IPS-18a (cell line): Measurements from ENCODE around the gene EPB41L4A.

Source experiments
- H3K27ac ChIP-seq: one replicate; pipeline ENCODE4 v1.5.1; 2013; ENCODE audit warnings: low read length
- H3K27me3 ChIP-seq: one replicate; pipeline ENCODE4 v1.6.1; 2013; ENCODE audit warnings: mild to moderate bottlenecking, low read length; ENCODE audit not compliant: control insufficient read depth, insufficient read depth
- H3K36me3 ChIP-seq: one replicate; pipeline ENCODE4 v1.6.1; 2013; ENCODE audit warnings: low read depth, low read length; ENCODE audit not compliant: control insufficient read depth
- H3K4me1 ChIP-seq: one replicate; pipeline ENCODE4 v1.6.1; 2013; ENCODE audit warnings: low read depth, low read length; ENCODE audit not compliant: control insufficient read depth
- H3K4me3 ChIP-seq: one replicate; pipeline ENCODE4 v1.5.1; 2013; ENCODE audit warnings: low read length
- H3K9ac ChIP-seq: one replicate; pipeline ENCODE4 v1.6.1; 2013; ENCODE audit warnings: mild to moderate bottlenecking, low read length, moderate library complexity
- H3K9me3 ChIP-seq: one replicate; pipeline ENCODE4 v1.6.1; 2013; ENCODE audit warnings: low read depth, low read length; ENCODE audit not compliant: control insufficient read depth

Gene EPB41L4A

DNA sequence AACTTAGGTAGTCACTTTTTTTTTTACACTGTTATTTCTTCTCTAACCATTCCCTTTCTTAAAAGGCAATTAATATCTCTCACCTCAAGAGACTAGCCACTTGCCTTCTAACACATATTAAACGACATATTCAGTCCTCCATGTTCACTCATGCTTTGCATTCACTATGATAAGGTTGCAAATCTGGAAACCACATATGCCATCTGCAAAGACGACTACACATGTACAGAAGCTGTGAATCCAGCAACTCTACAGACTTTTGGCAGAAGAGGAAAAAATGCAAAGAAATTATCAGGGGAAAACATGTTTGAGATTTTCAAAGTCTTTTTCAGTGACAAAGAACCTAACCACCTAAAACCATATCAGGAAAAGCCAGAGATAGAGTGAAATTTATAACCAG, 112.1 kb downstream of the EPB41L4A start:
- no peak overlapping the region for H3K27ac ChIP-seq
- no peak overlapping the region for H3K9ac ChIP-seq
- H3K9me3 ChIP-seq, result no peaks in the 10 kb centered on the region
- no peak overlapping the region for H3K4me3 ChIP-seq
- no peaks in the 10 kb centered on the region for H3K27me3 ChIP-seq
- H3K36me3 ChIP-seq, result no peaks in the 10 kb centered on the region
- H3K4me1 ChIP-seq, result no peaks in the 10 kb centered on the region

DNA sequence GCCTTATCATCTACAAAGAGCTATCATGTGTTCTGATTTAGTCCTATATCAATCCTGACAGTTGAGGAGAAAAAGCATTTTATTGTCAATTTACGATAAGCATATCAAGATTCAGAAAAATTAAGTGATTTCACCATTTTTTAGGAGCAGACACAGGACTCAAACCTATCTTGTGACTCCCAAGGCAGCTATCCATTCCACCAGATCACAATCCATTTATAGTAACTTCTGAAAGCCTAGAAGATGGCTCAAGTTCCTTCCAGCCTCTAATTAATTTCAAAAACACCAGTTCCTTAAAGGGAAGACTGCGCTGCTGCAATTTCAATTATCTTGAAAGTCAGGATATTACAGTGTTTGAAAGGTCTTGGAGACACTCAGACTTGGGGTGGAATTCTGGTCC, 114.3 kb downstream of the EPB41L4A start:
- H3K4me1 ChIP-seq, result no peaks in the 10 kb centered on the region
- H3K4me3 ChIP-seq, result no peak overlapping the region
- no peak overlapping the region for H3K27ac ChIP-seq

DNA sequence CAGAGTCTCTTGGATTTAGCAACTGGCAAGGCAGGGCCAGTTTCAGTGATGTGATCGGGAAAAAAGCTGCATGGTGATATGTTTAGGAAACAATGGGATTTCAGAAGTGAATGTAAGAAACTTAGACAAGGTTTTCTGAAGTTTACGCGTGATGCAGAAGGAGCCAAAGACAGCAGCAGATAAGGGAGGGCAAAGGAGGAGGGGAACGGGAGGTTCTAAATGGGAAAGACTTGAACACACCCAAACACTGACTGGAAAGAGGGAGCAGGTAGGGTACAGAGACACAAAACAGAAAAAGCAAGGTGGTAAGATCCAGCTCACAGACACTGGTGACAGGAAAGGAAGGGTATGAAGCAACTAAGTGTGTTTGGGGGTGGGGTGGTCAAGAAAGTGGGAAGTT, 115.4 kb downstream of the EPB41L4A start:
- Histone ChIP-seq H3K9me3 (no peaks in the 10 kb centered on the region), H3K4me1 (no peaks in the 10 kb centered on the region), H3K9ac (no peak overlapping the region), H3K27me3 (no peaks in the 10 kb centered on the region), H3K36me3 (no peaks in the 10 kb centered on the region), H3K27ac (no peak overlapping the region), H3K4me3 (no peak overlapping the region)

More for the DNA sequence above, 114.3 kb downstream of the EPB41L4A start:
- Histone ChIP-seq H3K36me3 (no peaks in the 10 kb centered on the region), H3K9ac (no peak overlapping the region), H3K27me3 (no peaks in the 10 kb centered on the region), H3K9me3 (no peaks in the 10 kb centered on the region)

DNA sequence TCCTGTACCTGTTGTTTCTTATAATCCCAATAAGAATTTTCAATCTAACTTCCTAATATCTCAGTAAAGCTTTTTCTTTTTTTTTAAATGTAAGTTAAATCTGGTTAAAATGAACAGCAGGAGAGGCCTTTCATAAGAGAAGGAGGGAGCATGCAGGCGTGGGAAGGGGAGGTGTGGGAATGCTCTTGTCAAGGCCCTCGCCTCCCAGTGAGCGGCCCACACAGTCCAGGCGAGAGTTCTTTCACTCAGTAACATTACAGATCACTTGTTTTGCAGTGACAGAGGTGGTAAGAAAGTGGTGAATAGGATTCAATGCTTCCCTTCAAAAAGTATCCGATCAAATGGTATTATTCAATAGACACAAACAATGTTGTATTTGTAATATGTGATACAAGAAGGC, 125.0 kb downstream of the EPB41L4A start:
- no peaks in the 10 kb centered on the region for H3K9me3 ChIP-seq
- H3K4me1 ChIP-seq, result no peaks in the 10 kb centered on the region
- no peaks in the 10 kb centered on the region for H3K36me3 ChIP-seq
- no peak overlapping the region for H3K4me3 ChIP-seq
- H3K27me3 ChIP-seq, result no peaks in the 10 kb centered on the region
- no peak overlapping the region for H3K27ac ChIP-seq
- no peak overlapping the region for H3K9ac ChIP-seq

DNA sequence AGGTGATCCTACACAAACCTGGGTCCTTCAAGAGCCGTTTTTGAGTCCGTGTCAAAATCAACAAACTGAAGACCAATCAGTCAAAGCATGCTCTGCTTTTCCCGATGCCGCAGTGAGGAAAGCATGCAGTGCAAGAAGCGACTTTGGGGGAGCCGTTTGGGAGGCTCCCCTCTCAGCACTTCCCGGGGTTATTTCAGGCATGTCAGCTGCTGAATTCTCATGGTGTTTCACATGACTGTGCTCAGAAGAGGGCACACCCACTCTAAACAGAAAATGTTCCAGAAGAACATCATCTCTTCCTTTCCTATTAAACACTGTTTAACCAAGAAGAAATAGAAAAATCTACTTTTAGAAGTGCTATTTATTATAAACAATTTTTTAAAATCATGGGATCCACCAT, 125.5 kb downstream of the EPB41L4A start:
- H3K9me3 ChIP-seq, result no peaks in the 10 kb centered on the region
- H3K27ac ChIP-seq, result no peak overlapping the region
- H3K4me3 ChIP-seq, result no peak overlapping the region
- H3K36me3 ChIP-seq, result no peaks in the 10 kb centered on the region
- H3K9ac ChIP-seq, result no peak overlapping the region
- no peaks in the 10 kb centered on the region for H3K27me3 ChIP-seq
- no peaks in the 10 kb centered on the region for H3K4me1 ChIP-seq

DNA sequence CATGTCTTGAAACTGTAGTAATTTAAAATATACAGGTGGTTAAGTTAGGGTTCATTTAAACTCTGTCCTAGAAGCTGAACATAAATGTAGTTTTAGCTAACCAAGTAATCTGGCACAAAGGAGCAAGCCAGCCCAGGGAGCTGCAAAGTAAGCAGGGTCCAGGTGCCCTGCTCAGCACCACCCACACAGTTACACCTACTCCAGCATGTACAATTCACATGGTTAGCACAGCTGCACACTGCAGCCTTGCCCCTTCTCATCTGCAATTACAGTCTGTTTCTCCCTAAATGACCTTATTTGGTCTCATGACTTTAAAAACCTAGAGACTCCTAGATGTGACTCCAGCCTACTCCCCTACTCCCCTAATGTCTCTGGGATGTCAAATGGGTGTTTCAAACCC, 128.4 kb downstream of the EPB41L4A start:
- Histone ChIP-seq H3K27me3 (no peaks in the 10 kb centered on the region), H3K4me3 (no peak overlapping the region), H3K4me1 (no peaks in the 10 kb centered on the region)

DNA sequence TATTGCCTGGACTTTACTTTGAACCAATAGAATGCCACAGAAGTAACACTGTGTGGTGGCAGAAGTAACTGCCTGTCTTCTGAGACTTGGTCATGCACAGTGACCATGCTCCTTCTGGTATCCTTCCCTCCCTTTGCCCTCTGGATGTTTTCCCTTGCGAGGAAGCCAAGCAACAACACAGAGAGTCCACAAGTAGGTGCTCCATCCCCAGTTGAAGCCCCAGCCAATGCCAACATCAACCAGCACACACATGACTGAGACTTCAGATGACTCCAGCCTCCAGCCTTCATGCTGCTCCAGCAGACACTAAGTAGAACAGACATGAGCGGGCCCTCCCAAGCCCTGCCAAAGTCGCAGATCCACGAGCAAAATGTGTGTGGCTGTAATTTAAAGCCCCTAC, 129.6 kb downstream of the EPB41L4A start:
- no peaks in the 10 kb centered on the region for H3K4me1 ChIP-seq
- H3K36me3 ChIP-seq, result no peaks in the 10 kb centered on the region
- no peak overlapping the region for H3K27ac ChIP-seq
- H3K27me3 ChIP-seq, result no peaks in the 10 kb centered on the region
- H3K9me3 ChIP-seq, result no peaks in the 10 kb centered on the region
- no peak overlapping the region for H3K9ac ChIP-seq
- H3K4me3 ChIP-seq, result no peak overlapping the region

More for the DNA sequence above, 128.4 kb downstream of the EPB41L4A start:
- no peaks in the 10 kb centered on the region for H3K36me3 ChIP-seq
- no peak overlapping the region for H3K27ac ChIP-seq
- H3K9ac ChIP-seq, result no peak overlapping the region
- no peaks in the 10 kb centered on the region for H3K9me3 ChIP-seq

DNA sequence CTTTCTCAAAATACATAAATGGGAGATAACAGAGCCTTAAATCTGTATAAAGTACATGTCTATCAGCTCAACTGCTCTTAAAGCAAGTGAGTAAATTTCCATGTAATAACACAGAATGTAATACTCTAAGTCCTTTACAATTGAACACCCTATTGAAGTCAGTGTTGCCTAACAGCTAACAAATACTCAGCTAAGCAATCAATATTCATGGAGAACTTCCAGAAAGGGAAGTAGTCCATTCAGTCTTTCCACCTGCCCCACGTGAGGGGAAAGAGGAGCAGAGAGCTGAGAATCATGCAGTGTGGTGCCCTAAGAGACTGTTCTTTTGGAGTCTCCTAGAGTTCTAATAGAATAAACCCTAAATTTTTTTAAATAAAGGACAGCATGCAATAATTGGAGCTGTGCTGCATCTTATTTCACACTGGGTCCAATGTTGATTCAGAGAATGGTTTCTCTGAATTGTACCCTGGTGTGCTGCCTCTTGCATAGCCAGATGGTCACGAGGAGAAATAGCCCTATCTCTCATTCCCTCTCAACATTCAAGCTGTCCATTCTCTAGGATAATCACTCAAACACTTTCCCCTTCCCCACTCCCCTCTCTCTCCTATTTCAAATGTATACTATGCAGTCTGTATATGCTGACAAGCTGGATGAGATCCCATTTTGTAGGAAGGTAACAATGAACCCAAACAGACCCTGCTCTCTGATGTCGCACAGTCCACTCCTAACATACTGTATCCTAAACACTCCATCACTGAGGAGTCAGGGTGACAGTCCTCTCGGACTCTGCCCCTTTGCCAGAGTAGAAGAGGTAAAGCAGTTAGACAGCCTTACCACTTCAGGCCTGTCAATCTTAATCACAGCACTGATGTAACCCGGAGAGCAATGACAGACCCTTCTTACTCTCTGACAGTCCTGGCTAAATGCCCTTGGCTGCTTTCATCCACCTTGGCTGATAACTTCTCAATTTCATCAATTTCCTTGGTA, 134.8 kb downstream of the EPB41L4A start:
- Histone ChIP-seq H3K9me3 (no peaks in the 10 kb centered on the region), H3K4me3 (no peak overlapping the region), H3K4me1 (no peaks in the 10 kb centered on the region), H3K9ac (no peak overlapping the region), H3K27ac (no peak overlapping the region), H3K36me3 (no peaks in the 10 kb centered on the region), H3K27me3 (no peaks in the 10 kb centered on the region)

DNA sequence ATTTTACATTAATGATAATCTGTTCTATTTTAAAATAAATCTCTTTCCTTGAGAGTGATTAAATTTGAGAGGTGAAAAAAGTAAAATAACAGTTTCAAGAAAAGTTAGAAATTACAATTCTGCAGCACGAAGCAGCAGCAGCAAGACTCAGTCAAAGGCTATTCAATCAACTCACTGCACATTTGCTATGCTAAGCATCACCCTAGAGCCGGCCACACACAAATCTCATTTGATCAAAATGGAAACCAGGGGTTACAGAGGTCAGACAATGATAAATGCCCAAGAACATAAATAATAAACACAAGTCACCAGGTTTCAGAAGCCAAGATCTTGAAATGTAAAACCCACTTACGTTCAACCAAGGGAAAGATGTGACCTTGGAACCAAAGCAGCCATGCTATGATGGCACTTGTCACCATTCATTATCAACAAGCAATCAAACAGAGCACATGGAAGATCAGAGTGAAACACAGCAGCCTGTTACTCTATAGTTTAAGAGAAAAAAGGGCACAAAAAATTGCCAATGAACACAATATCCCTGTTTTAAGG, 136.0 kb downstream of the EPB41L4A start:
- no peaks in the 10 kb centered on the region for H3K36me3 ChIP-seq
- H3K9me3 ChIP-seq, result no peaks in the 10 kb centered on the region
- H3K9ac ChIP-seq, result no peak overlapping the region

DNA sequence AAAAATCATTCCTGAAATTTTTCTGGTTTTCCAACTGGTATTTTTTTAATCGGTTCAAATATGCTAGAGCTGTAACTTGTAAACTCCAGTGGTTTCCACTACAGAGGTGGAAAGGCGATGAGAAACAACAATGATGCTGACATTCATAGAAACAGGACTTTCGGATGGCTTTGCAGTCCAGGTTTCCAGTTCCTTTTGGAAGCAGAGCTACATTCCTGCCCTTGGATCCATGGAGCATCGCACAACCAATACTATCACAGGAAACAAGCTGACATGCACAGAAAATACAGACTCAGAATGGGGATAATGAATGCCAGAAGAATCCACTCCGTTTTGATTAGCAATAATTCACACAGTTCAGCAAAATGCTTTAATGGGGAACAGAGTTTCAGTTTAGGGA, 140.0 kb downstream of the EPB41L4A start:
- H3K4me3 ChIP-seq, result no peak overlapping the region
- no peak overlapping the region for H3K9ac ChIP-seq
- H3K36me3 ChIP-seq, result no peaks in the 10 kb centered on the region
- no peaks in the 10 kb centered on the region for H3K9me3 ChIP-seq
- H3K27ac ChIP-seq, result no peak overlapping the region
- H3K4me1 ChIP-seq, result no peaks in the 10 kb centered on the region
- no peaks in the 10 kb centered on the region for H3K27me3 ChIP-seq

More for the DNA sequence above, 136.0 kb downstream of the EPB41L4A start:
- H3K27me3 ChIP-seq, result no peaks in the 10 kb centered on the region
- no peaks in the 10 kb centered on the region for H3K4me1 ChIP-seq
- H3K4me3 ChIP-seq, result no peak overlapping the region
- no peak overlapping the region for H3K27ac ChIP-seq

DNA sequence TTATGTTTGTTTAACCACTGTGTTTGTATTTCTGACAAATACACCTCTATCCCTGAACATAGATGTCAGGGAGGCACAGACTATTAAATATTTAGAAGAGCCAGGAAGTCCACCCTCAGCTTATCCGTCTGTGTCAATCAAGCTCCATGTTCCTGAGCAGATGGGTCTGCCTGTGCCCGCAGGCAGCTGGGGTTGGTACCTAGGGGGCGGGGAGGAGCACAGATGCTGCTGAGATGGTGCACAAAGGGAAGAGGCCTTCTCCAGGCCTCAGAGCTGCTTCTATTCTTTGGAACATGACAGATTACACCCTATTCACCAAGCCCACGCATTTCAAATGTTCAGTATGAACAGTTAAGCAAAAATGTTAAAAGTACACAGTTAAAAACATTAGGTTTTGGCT, 142.1 kb downstream of the EPB41L4A start:
- Histone ChIP-seq H3K9ac (no peak overlapping the region), H3K36me3 (no peaks in the 10 kb centered on the region), H3K9me3 (no peaks in the 10 kb centered on the region), H3K4me1 (no peaks in the 10 kb centered on the region), H3K27ac (no peak overlapping the region), H3K4me3 (no peak overlapping the region), H3K27me3 (no peaks in the 10 kb centered on the region)

DNA sequence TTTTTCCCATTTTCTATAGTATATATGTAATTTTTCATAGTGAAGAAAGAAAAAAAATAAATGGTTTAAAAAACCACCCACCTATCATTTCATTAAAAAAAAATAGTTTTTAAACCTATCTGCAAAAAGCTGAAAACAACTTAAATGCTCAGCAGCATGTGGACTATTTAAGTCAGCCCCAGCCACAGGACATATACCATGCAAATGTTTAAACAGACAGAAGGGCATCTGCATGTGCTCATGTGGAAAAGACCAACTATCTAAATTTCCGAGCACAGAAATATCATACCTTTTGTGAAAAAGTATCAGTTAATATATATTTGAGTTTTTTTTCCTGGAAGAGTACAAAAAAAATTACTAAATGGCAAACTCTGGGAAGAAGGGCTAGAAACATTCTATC, 143.4 kb downstream of the EPB41L4A start:
- no peak overlapping the region for H3K27ac ChIP-seq
- no peaks in the 10 kb centered on the region for H3K36me3 ChIP-seq
- no peak overlapping the region for H3K9ac ChIP-seq
- H3K9me3 ChIP-seq, result no peaks in the 10 kb centered on the region
- H3K4me3 ChIP-seq, result no peak overlapping the region
- no peaks in the 10 kb centered on the region for H3K27me3 ChIP-seq
- no peaks in the 10 kb centered on the region for H3K4me1 ChIP-seq
